Activated B cell treated with CpG ODN at 0.5 μM for 24 hours (primary cell): ENCODE results near the gene NPAS2. TPM values are rescaled to one million over a fixed set of nuclear protein-coding genes. Genes with fewer than 3 reads are reported as not detected.

Experiments used
- ATAC-seq: fragments of 200-7000 bp; cut with Tn5 transposase; one replicate; pipeline ENCODE4 v1.10.0; 2021; ENCODE audit warnings: low read depth, mild to moderate bottlenecking, moderate library complexity
- CTCF ChIA-PET: fragments of 350-600 bp; sonication (Branson Sonifier 250); formaldehyde crosslinking; loops from one replicate; lab custom pipeline; 2021; ENCODE audit warnings: antibody characterized with exemption; lab: Charles Lee
- POLR2A ChIA-PET: fragments of 350-600 bp; sonication (Branson Sonifier 250); formaldehyde crosslinking; loops from one replicate; lab custom pipeline; 2021; ENCODE audit warnings: antibody characterized with exemption; lab: Charles Lee
- DNase-seq: peaks from one replicate; pipeline ENCODE4 v3.0.0; 2022
- H3K27ac Mint-ChIP-seq: one replicate; pipeline ENCODE4 v1.8.0; 2020; ENCODE audit warnings: mixed read lengths
- H3K27me3 Mint-ChIP-seq: one replicate; pipeline ENCODE4 v1.8.0; 2021; ENCODE audit warnings: mixed read lengths
- H3K36me3 Mint-ChIP-seq: one replicate; pipeline ENCODE4 v1.8.0; 2021; ENCODE audit warnings: low read depth, mixed read lengths
- H3K4me1 Mint-ChIP-seq: one replicate; pipeline ENCODE4 v1.8.0; 2021; ENCODE audit warnings: mixed read lengths
- H3K4me3 Mint-ChIP-seq: one replicate; pipeline ENCODE4 v1.8.0; 2020; ENCODE audit warnings: mild to moderate bottlenecking, mixed read lengths
- H3K9me3 Mint-ChIP-seq: one replicate; pipeline ENCODE4 v1.8.0; 2020; ENCODE audit warnings: mixed read lengths
- intact Hi-C: fragments of 100-400 bp; cut with micrococcal nuclease; formaldehyde crosslinking; loops from one replicate; pipeline ENCODE4 v1.15.1; 2024
- total RNA-seq: library from RNA; stranded (reverse); gene quantifications from 2 replicates; pipeline ENCODE4 v1.2.3, GENCODE V29; 2022
- TF ChIP-seq, protein P1 (sequence below): fragments of 200-600 bp; IDR thresholded peaks from one replicate; pipeline ENCODE4 v1.8.0; 2022; ENCODE audit warnings: antibody characterized with exemption, mild to moderate bottlenecking

The NPAS2 gene
- total RNA-seq, 1 donor from 2014 or later = not detected

DNA sequence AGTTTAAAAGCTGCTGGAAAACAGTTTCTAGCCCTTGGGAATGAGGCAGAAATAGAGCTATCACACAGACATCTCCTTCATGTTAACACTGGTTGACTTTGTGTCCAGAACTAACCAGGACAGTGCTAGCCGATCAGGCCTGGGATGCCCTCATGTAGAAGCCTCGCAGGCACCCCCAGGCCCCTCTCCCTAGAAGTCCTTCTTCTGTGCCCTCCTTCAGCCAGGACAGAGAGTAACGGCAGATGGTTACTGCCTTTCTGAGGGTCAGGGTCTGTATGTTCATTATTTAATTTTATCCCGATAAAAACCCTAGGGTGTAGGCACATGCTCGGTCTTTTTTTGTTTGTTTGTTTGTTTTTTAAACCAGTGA, 171.4 kb downstream of the NPAS2 start:
- intact Hi-C loops = loop anchor here (5.0 kb wide), 1 partner anchor 1434 kb away; no protein-coding TSS in a partner anchor
- H3K4me1 Mint-ChIP-seq = peaks cover 5% of the 10 kb centered on the region
- ChIA-PET CTCF (interaction anchor here (1.0 kb wide), 1 partner anchor 381 kb away, joined by 3 read pairs; no protein-coding TSS in a partner anchor), POLR2A (no interaction called here)
- no peaks in the 10 kb centered on the region for H3K36me3 Mint-ChIP-seq
- H3K27me3 Mint-ChIP-seq = no peaks in the 10 kb centered on the region
- TF ChIP-seq, protein P1, sequence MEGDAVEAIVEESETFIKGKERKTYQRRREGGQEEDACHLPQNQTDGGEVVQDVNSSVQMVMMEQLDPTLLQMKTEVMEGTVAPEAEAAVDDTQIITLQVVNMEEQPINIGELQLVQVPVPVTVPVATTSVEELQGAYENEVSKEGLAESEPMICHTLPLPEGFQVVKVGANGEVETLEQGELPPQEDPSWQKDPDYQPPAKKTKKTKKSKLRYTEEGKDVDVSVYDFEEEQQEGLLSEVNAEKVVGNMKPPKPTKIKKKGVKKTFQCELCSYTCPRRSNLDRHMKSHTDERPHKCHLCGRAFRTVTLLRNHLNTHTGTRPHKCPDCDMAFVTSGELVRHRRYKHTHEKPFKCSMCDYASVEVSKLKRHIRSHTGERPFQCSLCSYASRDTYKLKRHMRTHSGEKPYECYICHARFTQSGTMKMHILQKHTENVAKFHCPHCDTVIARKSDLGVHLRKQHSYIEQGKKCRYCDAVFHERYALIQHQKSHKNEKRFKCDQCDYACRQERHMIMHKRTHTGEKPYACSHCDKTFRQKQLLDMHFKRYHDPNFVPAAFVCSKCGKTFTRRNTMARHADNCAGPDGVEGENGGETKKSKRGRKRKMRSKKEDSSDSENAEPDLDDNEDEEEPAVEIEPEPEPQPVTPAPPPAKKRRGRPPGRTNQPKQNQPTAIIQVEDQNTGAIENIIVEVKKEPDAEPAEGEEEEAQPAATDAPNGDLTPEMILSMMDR = no peak
- no peak overlapping the region for H3K4me3 Mint-ChIP-seq
- no peak for ATAC-seq
- no peaks in the 10 kb centered on the region for H3K9me3 Mint-ChIP-seq
- no peak overlapping the region for H3K27ac Mint-ChIP-seq
- DNase-seq = no peak

DNA sequence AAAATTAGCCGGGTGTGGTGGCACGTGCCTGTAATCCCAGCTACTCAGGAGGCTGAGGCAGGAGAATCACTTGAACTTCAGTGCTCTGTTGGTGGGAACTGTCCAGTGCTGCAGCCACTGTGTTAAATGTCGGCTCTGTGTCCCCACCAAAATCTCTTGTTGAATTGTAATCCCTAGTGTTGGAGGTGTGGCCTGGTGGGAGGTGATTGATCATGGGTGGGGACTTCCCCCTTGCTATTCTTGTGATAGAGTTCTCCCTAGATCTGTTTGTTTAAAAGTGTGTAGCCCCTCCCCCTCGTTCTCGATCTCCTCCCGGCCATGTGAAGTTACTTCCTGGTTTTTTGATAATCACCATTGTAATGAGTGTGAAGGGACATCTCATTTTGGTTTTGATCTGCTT, 172.3 kb downstream of the NPAS2 start:
- Mint-ChIP-seq H3K27me3 (no peaks in the 10 kb centered on the region), H3K4me3 (no peak overlapping the region), H3K27ac (no peak overlapping the region), H3K4me1 (peaks cover 5% of the 10 kb centered on the region), H3K9me3 (no peaks in the 10 kb centered on the region), H3K36me3 (no peaks in the 10 kb centered on the region)
- no peak for ATAC-seq
- POLR2A ChIA-PET = no interaction called here
- CTCF ChIA-PET = no interaction called here
- intact Hi-C loops = loop anchor here (5.0 kb wide), 1 partner anchor 1435 kb away; no protein-coding TSS in a partner anchor
- TF ChIP-seq, protein P1 = no peak
- no peak for DNase-seq

DNA sequence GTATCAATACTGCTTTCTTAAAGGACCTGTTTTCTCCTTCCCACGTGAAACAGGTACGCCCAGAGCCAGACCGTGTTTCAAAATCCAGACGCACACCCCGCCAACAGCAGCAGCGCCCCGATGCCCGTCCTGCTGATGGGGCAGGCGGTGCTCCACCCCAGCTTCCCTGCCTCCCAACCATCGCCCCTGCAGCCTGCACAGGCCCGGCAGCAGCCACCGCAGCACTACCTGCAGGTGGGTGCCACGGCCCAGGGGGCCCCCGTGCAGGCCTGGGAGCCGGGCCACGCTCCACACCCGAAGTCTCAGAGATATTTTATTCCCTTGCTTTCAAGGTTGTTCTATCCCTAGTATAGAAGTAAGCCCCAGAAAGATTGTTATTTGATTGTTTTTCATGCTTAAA, 173.4 kb downstream of the NPAS2 start:
- Mint-ChIP-seq H3K36me3 (no peaks in the 10 kb centered on the region), H3K4me3 (no peak overlapping the region), H3K27me3 (no peaks in the 10 kb centered on the region), H3K4me1 (peaks cover 5% of the 10 kb centered on the region), H3K27ac (no peak overlapping the region), H3K9me3 (no peaks in the 10 kb centered on the region)
- TF ChIP-seq, protein P1 = no peak
- no peak for ATAC-seq
- ChIA-PET POLR2A (interaction anchor here (1.1 kb wide), 1 partner anchor 9 kb away, joined by 4 read pairs; the partner anchor contains the start of gene RPL31), CTCF (no interaction called here)
- DNase-seq = no peak
- intact Hi-C loops = loop anchor here (5.0 kb wide), 1 partner anchor 1436 kb away; no protein-coding TSS in a partner anchor

DNA sequence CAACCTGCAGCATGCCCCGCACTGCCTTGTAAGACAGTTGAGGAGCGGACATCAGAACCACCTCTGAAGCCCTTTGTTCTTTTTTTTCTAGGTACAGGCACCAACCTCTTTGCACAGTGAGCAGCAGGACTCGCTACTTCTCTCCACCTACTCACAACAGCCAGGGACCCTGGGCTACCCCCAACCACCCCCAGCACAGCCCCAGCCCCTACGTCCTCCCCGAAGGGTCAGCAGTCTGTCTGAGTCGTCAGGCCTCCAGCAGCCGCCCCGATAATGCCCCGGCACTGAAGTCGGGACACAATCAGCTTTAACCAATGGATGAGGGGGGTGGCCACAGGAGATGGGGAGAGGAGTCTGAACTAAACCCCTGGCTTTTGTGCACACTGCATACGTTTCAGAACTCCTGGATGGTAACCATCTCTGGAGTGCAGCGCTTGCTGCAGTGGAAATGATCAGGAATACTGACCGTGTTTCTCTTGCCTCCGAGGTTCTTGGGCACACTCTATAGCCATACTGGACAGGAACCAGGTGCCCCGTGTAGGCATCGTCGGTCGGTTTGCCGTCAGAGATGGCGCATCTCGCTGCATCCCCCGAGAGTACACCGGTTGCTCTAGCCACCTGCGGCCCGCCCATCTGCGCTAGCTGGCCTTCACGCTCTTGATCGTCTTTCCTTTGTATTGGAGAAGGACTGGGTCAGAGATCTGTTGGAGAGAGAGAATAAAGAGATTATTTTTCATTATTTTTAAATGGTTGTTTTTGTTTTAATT, 175.6 kb downstream of the NPAS2 start:
- no peak for ATAC-seq
- CTCF ChIA-PET = no interaction called here

More for the DNA sequence above, 175.6 kb downstream of the NPAS2 start:
- DNase-seq = no peak
- H3K4me3 Mint-ChIP-seq = no peak overlapping the region
- POLR2A ChIA-PET = no interaction called here
- no peaks in the 10 kb centered on the region for H3K9me3 Mint-ChIP-seq
- no peak overlapping the region for H3K27ac Mint-ChIP-seq
- H3K4me1 Mint-ChIP-seq = peaks cover 5% of the 10 kb centered on the region
- no peaks in the 10 kb centered on the region for H3K27me3 Mint-ChIP-seq
- TF ChIP-seq, protein P1 = no peak
- intact Hi-C loops = no loop called here
- H3K36me3 Mint-ChIP-seq = no peaks in the 10 kb centered on the region
